GM19467 (cell line): ENCODE results near the gene ARRDC2.
"Not testable (repeated sequence)": the region's sequence is repeated elsewhere in the genome, so short reads cannot be mapped to it uniquely, and the experiment has no call there.

ENCODE experiments used
- ATAC-seq: cut with Tn5 transposase; IDR thresholded peaks from one replicate; pipeline ENCODE4 v1.9.1; 2021; ENCODE audit warnings: mild to moderate bottlenecking, moderate library complexity; ENCODE audit not compliant: unreplicated experiment

The ARRDC2 gene

DNA sequence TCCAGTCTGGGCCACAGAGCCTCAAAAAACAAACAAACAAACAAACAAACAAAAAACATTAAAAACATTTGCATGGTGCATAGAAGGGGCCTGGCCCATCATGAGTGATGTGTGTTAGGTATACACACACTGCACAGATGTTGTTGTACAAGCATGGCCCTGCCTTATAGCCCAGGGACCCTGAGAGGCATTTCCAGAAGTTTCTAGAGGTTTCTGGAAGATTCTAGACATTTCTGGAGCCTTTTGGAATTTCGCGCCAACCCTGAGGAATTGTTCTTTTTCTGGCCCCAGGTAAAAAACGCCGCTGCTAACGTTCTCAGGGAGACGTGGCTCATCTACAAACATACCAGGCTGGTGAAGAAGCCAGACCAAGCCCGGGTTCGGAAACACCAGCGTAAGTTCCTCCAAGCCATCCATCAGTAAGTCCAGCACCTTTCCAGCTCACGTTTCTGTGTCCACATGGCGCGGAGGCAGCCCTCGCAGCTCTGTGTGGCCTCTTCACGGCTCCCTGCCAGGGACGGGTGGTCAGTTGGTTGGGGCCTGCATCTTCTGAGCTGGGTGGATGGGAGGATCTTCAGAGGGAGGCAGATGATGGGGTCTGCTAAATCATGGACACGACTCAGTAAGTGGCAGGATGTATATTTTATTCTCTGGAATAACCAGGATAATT, 18.4 kb upstream of the ARRDC2 start:
- no peak for ATAC-seq

GRCh38 chr19:17993076-17993813, 14.7 kb upstream of the ARRDC2 start:
- ATAC-seq, result no peak

GRCh38 chr19:17996826-17997316, 11.1 kb upstream of the ARRDC2 start:
- no peak for ATAC-seq

DNA sequence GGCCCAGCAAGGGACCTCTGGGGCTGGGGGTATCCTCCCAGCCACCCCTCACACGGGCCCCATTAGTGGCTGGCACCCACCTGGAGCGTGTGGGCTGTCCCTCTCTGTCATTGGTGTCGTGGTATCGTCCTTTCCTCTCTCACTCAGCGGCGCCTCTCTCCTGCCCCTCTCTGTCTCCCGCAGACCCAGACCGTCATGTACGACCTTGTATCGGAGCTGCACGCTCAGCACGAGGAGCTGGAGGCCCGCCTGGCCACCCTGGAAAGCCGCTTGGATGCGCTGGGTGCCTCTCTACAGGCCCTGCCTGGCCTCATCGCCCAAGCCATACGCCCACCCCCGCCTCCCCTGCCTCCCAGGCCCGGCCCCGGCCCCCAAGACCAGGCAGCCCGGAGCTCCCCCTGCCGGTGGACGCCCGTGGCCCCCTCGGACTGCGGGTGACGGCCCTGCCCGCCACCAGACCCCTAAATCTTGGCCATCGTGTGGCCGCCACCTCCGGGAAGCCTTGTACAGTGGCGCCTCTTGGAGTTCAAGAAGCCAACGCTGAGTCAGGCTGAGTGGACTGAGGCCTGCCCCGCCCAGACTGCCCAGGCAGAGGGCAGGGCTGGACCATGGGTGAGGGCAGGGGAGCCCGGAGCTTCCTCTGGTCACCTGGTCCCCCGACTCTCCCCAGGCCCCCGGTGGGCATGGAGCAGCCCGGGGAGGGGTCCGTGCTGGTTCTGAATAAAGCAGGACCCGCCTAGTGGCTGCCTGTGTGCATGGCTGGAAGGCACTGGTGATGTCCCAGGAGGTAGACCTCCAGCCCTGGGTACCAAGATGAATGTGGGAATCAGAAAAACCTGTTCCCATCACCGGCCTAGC, 9.8 kb upstream of the ARRDC2 start:
- no peak for ATAC-seq

DNA sequence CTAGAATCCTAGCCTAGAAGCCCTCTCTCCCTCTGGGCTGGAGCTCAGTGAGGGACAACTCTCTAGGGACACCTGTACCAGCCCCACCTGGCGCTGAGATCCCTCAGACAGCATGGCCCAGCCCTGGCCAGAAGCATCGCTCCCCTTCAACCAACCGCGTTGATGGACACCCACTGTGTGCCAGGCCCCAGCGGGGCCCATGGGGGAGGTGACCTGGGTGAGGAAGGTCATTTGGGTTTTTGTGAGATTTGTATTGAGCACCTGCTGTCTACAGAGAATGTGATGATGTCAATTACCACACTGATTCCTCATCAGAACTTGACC, 9.2 kb upstream of the ARRDC2 start:
- no peak for ATAC-seq

DNA sequence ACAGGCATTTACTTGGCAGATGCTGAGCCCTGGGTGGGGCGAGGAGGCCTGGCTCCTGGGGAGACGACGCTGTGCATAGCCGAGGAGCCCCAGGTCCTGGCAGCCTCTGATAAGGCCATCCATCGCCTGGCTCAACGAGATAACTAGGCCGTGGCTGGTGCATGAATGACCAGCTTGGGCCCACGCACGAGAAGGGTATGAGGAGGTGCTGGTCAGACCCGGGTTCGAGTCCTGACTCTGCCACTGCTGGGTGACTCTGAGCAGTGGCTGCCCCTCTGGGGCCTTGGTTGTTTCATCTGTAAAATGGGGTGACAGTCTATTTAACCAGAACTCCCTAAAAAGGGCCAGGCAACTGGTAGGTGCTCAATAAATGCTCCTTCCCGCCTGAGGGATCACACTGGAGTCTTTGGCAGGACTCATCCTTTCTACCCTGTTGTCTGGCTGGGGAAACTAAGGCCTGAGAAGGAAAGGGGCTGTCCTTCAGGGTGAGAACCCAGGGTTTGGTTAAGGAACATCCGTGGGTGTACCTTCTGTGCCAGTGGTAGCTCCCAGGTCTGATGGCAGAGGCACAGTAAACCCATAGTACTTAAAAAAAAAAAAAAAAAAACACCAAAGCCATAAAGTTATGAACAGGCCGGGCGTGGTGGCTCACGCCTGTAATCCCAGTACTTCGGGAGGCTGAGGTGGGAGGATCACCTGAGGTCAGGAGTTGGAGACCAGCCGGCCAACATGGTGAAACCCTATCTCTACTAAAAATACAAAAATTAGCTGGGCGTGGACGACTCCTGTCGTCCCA, 8.1 kb upstream of the ARRDC2 start:
- ATAC-seq, result no peak

DNA sequence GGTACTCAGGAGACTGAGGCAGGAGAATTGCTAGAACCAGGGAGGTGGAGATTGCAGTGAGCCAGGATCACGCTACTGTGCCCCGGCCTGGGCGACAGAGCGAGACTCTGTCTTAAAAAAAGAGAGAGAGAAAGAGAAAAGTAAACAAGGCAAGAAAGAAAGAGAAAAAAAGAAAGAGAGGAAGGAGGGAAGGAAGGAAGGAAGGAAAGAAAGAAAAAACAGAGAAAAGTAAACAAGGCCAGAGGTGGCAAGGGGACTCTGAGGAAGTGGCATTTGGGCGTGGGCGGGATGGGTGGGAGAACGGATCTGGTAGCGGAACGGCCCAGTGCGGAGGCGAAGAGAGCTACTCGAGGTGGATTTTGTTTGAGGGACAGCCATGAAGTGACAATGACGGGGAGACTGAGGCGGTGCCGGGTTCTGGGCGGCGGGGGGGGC, 7.5 kb upstream of the ARRDC2 start:
- no peak for ATAC-seq

DNA sequence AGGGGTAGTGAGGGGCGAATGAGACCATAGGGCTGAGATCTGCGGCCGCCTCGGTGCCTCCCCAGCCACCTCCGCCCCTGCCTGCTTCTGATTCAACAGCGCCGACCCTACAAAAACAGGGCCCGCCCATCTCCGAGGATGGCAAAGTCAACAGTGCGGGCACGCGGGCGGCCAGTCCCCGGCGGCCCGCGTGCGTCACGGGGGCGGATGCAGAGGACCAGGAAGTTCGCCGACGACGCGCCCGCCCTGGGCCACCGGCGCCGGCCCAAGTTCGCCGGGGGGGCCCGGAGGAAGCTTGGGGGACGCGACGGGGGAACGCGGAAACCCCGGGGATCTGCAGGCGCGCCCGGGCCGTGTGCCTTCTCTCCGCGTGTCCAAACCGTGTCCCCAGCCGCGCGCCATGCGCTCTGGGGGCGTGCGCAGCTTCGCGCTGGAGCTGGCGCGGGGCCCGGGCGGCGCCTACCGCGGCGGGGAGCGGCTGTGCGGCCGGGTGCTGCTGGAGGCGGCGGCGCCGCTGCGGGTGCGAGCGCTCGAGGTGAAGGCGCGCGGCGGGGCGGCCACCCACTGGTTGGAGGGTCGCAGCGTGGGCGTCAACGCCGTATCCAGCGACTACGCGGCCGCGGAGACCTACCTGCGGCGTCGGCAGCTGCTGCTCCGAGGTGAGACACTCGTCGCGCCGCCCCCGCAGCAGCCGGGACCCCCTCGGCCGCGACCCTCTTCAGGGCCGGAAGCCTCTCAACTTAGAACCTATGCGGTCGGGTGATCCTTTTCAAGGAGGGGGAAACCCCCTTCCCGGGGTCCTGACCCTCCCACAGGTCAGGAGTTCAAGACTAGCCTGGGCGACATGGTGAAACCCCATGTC, 6.8 kb upstream of the ARRDC2 start:
- ATAC-seq, result peak; percentile 57

DNA sequence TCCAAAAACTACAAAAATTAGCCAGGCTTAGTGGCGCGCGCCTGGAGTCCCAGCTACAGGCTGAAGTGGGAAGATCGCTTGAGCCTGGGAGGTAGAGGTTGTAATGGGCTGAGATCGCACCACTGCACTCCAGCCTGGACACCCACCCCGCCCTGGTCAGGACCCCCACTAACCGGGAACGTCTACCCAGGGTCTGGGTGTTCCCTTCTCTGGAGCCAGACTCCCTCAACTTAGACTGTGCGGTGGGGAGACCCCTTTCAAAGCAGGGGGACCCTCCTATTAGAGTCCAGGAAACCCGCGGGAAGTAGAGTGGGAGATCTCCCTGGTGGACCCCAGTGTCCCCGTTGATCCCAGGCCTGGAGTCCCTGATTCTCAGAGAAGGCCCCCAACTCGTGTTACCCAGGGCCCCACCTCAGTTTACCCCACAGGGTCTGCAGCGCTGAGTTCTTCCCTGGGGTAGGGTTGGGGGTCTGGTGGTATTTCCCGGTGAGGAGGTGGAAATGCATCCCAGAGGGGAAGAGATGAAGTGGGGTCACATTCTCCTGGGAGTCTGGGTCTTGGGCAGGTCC, 6.1 kb upstream of the ARRDC2 start:
- ATAC-seq, result no peak

GRCh38 chr19:18002347-18002850, 5.6 kb upstream of the ARRDC2 start:
- ATAC-seq, result no peak

DNA sequence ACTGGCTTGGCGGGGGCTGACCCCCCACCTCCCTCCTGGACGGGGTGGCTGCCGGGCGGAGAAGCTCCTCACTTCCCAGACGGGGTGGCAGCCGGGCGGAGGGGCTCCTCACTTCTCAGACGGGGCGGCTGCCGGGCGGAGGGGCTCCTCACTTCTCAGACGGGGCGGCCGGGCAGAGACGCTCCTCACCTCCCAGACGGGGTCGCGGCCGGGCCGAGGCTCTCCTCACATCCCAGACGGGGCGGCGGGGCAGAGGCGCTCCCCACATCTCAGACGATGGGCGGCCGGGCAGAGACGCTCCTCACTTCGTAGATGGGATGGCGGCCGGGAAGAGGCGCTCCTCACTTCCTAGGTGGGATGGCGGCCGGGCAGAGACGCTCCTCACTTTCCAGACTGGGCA, 2.2 kb upstream of the ARRDC2 start:
- ATAC-seq, result not testable (repeated sequence)

DNA sequence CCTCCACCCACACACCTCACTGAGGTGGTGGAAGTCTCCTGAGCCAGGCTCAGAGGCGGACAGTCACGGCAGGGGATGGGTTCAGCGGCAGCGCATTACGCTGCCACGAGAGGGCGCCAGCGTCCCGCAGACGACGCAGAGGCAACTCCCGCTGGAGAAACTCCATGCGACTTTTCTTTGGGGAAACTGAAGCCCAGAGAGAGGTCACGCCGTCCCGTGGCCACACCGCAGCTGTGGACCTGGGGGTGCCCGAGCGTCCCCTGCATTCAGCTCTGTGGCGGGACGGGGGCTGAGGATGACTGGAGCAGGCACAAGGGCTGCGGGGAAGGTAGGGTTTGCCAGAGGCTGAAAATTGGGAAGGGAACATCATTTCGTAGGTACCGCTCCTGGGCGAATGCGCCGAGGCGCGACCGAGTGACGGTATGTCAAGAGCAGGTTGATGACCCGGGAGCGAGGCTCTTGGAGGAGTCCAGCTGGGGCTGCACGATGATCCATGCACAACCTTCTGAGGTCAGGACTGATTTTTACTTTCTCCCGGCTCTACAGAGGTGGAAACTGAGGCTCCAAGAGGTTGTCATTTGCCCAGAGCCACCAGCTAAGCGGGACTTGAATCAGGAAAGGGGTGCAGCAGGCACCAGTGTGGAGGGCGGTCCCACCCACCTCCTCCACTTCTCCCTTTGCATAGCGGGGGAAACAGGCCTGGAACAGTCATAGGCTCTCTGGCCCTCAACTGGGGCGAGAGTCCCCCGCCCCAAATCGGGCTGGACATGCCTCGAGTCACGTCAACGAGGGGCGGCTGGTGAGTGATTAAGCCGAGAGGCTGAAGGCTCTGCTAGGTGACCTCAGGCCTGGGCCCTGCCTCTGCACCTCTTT, 690 bp upstream of the ARRDC2 start:
- peak; percentile 38 for ATAC-seq

- ATAC-seq, result no peak
These were observed 844 bp downstream of the ARRDC2 start for GRCh38 chr19:18008814-18009213.

DNA sequence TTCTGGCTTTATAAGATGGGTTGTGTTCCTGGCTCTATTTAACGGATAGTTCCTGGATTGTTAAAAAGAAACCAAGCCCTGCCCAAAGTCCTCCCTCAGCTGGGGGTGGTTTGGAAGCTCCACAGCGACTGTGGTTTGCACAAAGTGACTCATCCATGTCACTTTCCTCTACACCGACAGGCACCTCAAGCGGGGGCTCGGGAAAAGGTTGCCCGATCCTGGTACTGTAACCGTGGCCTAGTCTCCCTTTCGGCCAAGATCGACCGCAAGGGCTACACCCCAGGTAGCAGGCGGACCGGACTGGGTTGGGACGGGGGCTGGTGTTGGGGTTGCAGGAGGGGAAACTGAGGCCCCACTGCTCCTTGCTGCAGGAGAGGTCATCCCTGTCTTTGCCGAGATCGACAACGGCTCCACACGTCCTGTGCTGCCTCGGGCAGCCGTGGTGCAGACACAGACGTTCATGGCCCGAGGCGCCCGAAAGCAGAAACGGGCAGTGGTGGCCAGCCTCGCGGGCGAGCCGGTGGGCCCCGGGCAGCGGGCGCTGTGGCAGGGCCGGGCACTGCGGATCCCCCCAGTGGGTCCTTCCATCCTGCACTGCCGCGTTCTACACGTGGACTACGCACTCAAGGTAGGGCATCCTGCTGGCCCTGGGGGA, 1.6 kb downstream of the ARRDC2 start:
- no peak for ATAC-seq

GRCh38 chr19:18010149-18010548, 2.2 kb downstream of the ARRDC2 start:
- ATAC-seq, result no peak

- ATAC-seq, result no peak
These were observed 5.5 kb downstream of the ARRDC2 start for GRCh38 chr19:18013210-18014111.

DNA sequence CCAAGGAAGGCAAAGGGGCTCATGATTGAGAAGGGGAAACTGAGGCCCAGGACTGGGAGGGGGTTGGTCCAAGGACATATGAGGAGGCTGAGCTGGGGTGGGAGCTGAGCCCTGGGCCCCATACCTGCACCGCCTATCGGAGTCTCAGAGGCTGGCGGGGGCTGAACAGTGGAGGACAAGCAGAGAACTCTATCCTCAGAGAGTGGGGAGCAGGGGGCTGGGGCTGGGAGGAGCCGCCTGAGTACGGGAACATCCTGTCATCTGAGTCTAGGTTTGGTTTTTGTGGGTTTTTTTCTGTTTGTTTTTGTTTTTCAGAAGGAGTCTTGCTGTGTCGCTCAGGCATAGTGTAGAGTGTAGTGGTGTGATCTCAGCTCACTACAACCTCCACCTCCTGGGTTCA, 6.2 kb downstream of the ARRDC2 start:
- no peak for ATAC-seq
